Activated T-cell treated with anti-CD3 and anti-CD28 coated beads for 1 hour (primary cell): ENCODE measurements around the gene COPS7A.
"Not testable (repeated sequence)": the region's sequence is repeated elsewhere in the genome, so short reads cannot be mapped to it uniquely, and the experiment has no call there.

Experiments
- DNase-seq: peaks from one replicate; pipeline ENCODE4 v3.0.0-alpha.2; 2020; ENCODE audit warnings: low read depth

The COPS7A gene

GRCh38 chr12:6701078-6701768 is 22.6 kb upstream of the COPS7A start:
- no peak for DNase-seq

GRCh38 chr12:6703631-6704030 is 20.2 kb upstream of the COPS7A start:
- no peak for DNase-seq

- DNase-seq = not testable (repeated sequence)
Measured at GRCh38 chr12:6708351-6708750, 15.5 kb upstream of the COPS7A start.

GRCh38 chr12:6708960-6709394 is 14.9 kb upstream of the COPS7A start:
- no peak for DNase-seq

- not testable (repeated sequence) for DNase-seq
Measured at GRCh38 chr12:6716031-6716873, 7.6 kb upstream of the COPS7A start.

- DNase-seq = no peak
Measured at GRCh38 chr12:6716874-6717437, 6.9 kb upstream of the COPS7A start.

- DNase-seq = no peak
Measured at GRCh38 chr12:6722863-6723262, 983 bp upstream of the COPS7A start.

- no peak for DNase-seq
Measured at GRCh38 chr12:6724409-6724797, 557 bp downstream of the COPS7A start.

- DNase-seq = no peak
Measured at GRCh38 chr12:6725350-6725749, 1.5 kb downstream of the COPS7A start.

GRCh38 chr12:6729186-6729585 is 5.3 kb downstream of the COPS7A start:
- DNase-seq = no peak

- no peak for DNase-seq
Measured at GRCh38 chr12:6730169-6730568, 6.3 kb downstream of the COPS7A start.

- DNase-seq = no peak
Measured at GRCh38 chr12:6734506-6735387, 10.9 kb downstream of the COPS7A start.

- DNase-seq = peak; percentile 19
Measured at GRCh38 chr12:6735448-6736191, 11.8 kb downstream of the COPS7A start.

- DNase-seq = no peak
Measured at GRCh38 chr12:6736754-6737153, 12.9 kb downstream of the COPS7A start.

- DNase-seq = not testable (repeated sequence)
Measured at GRCh38 chr12:6742080-6742479, 18.2 kb downstream of the COPS7A start.

GRCh38 chr12:6742834-6743233 is 19.0 kb downstream of the COPS7A start:
- no peak for DNase-seq

- DNase-seq = not testable (repeated sequence)
Measured at GRCh38 chr12:6743300-6743699, 19.5 kb downstream of the COPS7A start.

- no peak for DNase-seq
Measured at GRCh38 chr12:6745741-6746525, 22.1 kb downstream of the COPS7A start.

- no peak for DNase-seq
Measured at GRCh38 chr12:6747216-6747615, 23.4 kb downstream of the COPS7A start.

GRCh38 chr12:6748761-6749160 is 24.9 kb downstream of the COPS7A start:
- DNase-seq = no peak
